ENCODE data around the gene AK3. TPM values are rescaled to one million over a fixed set of nuclear protein-coding genes. Genes with fewer than 3 reads are reported as not detected.

AK3 gene
- total RNA-seq, 1 experiment from 2014 or later: 41.5 TPM

DNA sequence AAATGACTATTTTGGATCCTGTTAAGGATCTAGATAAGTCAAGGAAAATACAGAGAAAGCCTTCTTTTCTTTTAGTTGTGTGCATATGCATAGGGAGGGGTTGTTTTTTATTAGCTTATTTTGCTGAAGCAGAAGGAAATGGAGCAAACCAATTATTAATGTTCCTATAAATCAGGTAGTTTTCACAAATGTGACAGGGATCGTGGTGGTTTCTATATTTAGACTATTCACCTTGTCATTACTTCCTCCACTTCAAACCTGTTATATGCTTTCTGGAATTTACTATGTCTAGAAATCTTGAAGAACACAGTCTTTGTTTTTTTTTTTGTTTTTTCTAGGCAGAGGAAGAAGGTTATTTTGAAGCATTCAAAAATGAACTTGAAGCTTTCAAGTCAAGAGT is 39.5 kb downstream of the AK3 start:
- Histone ChIP-seq H2BK20ac (ENCODE audit: low read depth, low read length, poor library complexity, severe bottlenecking) (no peak overlapping the region), H3K4me1 (ENCODE audit: insufficient read depth, low read length) (no peaks in the 10 kb centered on the region), H4K20me1 (ENCODE audit: control insufficient read depth, insufficient read depth, insufficient read length) (no peaks in the 10 kb centered on the region), H3K79me2 (ENCODE audit: insufficient read depth, low read length) (no peaks in the 10 kb centered on the region), H3K23ac (ENCODE audit: insufficient read length, low read depth, low read length) (no peak overlapping the region), H2BK12ac (ENCODE audit: insufficient read length, low read depth, low read length) (no peak overlapping the region), H2AFZ (ENCODE audit: low read length) (no peak overlapping the region), H3K27ac (ENCODE audit: insufficient read length, low read depth, low read length) (no peak overlapping the region), H3K79me1 (ENCODE audit: insufficient read depth, low read depth, low read length, poor library complexity, severe bottlenecking) (no peaks in the 10 kb centered on the region), H3K9ac (ENCODE audit: extremely low read depth, insufficient read length, low read length) (no peak overlapping the region), H4K5ac (ENCODE audit: insufficient read length, low read depth, low read length) (no peak overlapping the region), H3K14ac (ENCODE audit: insufficient read depth, low read length) (no peak overlapping the region), H3K56ac (ENCODE audit: insufficient read length, low read depth, low read length) (no peak overlapping the region), H4K8ac (replicated peaks; ENCODE audit: insufficient read length, low read depth, low read length) (no peak overlapping the region), H3K18ac (ENCODE audit: insufficient read length, low read depth, low read length) (no peak overlapping the region), H2AK5ac (ENCODE audit: insufficient read length, low read length) (no peak overlapping the region), H3T11ph (ENCODE audit: low read length) (no peak overlapping the region), H2BK15ac (ENCODE audit: low read depth, low read length) (no peak overlapping the region), H3K23me2 (ENCODE audit: insufficient read length, low read depth, low read length, poor library complexity, severe bottlenecking) (no peaks in the 10 kb centered on the region), H3K4ac (ENCODE audit: low read depth, low read length) (no peak overlapping the region), H2BK5ac (ENCODE audit: insufficient read length, low read length) (no peak overlapping the region), H4K91ac (ENCODE audit: insufficient read length, low read depth, low read length) (no peak overlapping the region), H2BK120ac (ENCODE audit: low read depth, low read length, poor library complexity, severe bottlenecking) (no peak overlapping the region), H3K4me2 (ENCODE audit: insufficient read depth, insufficient read length, low read length) (no peak overlapping the region), H3K9me3 (ENCODE audit: control insufficient read depth, low read depth, low read length) (no peaks in the 10 kb centered on the region), H3K27me3 (ENCODE audit: insufficient read depth, low read length) (no peaks in the 10 kb centered on the region)
- H3K9me3 Mint-ChIP-seq: no peaks in the 10 kb centered on the region
- TF ChIP-seq, protein P1, sequence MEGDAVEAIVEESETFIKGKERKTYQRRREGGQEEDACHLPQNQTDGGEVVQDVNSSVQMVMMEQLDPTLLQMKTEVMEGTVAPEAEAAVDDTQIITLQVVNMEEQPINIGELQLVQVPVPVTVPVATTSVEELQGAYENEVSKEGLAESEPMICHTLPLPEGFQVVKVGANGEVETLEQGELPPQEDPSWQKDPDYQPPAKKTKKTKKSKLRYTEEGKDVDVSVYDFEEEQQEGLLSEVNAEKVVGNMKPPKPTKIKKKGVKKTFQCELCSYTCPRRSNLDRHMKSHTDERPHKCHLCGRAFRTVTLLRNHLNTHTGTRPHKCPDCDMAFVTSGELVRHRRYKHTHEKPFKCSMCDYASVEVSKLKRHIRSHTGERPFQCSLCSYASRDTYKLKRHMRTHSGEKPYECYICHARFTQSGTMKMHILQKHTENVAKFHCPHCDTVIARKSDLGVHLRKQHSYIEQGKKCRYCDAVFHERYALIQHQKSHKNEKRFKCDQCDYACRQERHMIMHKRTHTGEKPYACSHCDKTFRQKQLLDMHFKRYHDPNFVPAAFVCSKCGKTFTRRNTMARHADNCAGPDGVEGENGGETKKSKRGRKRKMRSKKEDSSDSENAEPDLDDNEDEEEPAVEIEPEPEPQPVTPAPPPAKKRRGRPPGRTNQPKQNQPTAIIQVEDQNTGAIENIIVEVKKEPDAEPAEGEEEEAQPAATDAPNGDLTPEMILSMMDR (conservative IDR thresholded peaks at IDR 0.05): no peak
- no peak for DNase-seq
- H3K4me1 Mint-ChIP-seq: no peaks in the 10 kb centered on the region
- peaks cover 5 to 37% (median 36%) of the 10 kb centered on the region in 3 experiments; a peak in 6 of 7 replicates for H3K36me3 Mint-ChIP-seq (ENCODE audit: insufficient read depth in 1 of 3, low read depth in 3 of 3)
- no CpG with 5 or more reads among the region's 1 CpG for WGBS (ENCODE audit: extremely low coverage, insufficient read length, low lambda C conversion rate)
- no peaks in the 10 kb centered on the region for H3K27me3 Mint-ChIP-seq (ENCODE audit: low read depth)
- H3K4me3 Mint-ChIP-seq: no peak overlapping the region
- no peak overlapping the region for H3K27ac Mint-ChIP-seq
